Central memory CD4-positive, alpha-beta T cell (primary cell): ENCODE data around the gene MYOF.

Experiments
- DNase-seq: peaks from one replicate; pipeline ENCODE4 v3.0.0; 2022
- total RNA-seq, 3 experiments: gene quantifications; one replicate each; lab custom pipeline; 2026; lab: John Stamatoyannopoulos, UW

The MYOF gene
- 0 to 82.9 (median 0.77) reads per million in 3 experiments for total RNA-seq

GRCh38 chr10:93482145-93482834 is at the start of gene MYOF:
Gene MYOF (minus strand): TSS chr10:93482334. CDS start chr10:93482194, 140 bp downstream.
- DNase-seq = peak; percentile 53

GRCh38 chr10:93518531-93518930 is 36.4 kb upstream of the MYOF start:
- DNase-seq = no peak

- DNase-seq = no peak
Observed at GRCh38 chr10:93516006-93516380, 33.9 kb upstream of the MYOF start.

GRCh38 chr10:93515071-93516005 is 33.2 kb upstream of the MYOF start:
- no peak for DNase-seq

- DNase-seq = no peak
Observed at GRCh38 chr10:93514521-93514920, 32.4 kb upstream of the MYOF start.

- DNase-seq = no peak
Observed at GRCh38 chr10:93513091-93513490, 31.0 kb upstream of the MYOF start.

- DNase-seq = no peak
Observed at GRCh38 chr10:93512565-93512964, 30.4 kb upstream of the MYOF start.

GRCh38 chr10:93509816-93510215 is 27.7 kb upstream of the MYOF start:
- no peak for DNase-seq

- no peak for DNase-seq
Observed at GRCh38 chr10:93505075-93505474, 22.9 kb upstream of the MYOF start.

- no peak for DNase-seq
Observed at GRCh38 chr10:93503075-93503474, 20.9 kb upstream of the MYOF start.

GRCh38 chr10:93501650-93502049 is 19.5 kb upstream of the MYOF start:
- DNase-seq = no peak

- no peak for DNase-seq
Observed at GRCh38 chr10:93498166-93498565, 16.0 kb upstream of the MYOF start.

GRCh38 chr10:93496322-93497041 is 14.3 kb upstream of the MYOF start, which contains the start of gene CEP55:
Gene CEP55 (plus strand): TSS chr10:93496612. CDS start chr10:93500052, 3,440 bp downstream.
- peak; percentile 93 for DNase-seq

GRCh38 chr10:93495654-93496321 is 13.7 kb upstream of the MYOF start:
- no peak for DNase-seq

- no peak for DNase-seq
Observed at GRCh38 chr10:93494494-93494893, 12.4 kb upstream of the MYOF start.

GRCh38 chr10:93493162-93493561 is 11.0 kb upstream of the MYOF start:
- DNase-seq = no peak

- DNase-seq = no peak
Observed at GRCh38 chr10:93491602-93492121, 9.5 kb upstream of the MYOF start.

GRCh38 chr10:93488956-93489528 is 6.9 kb upstream of the MYOF start:
- no peak for DNase-seq

GRCh38 chr10:93485690-93486089 is 3.6 kb upstream of the MYOF start:
- no peak for DNase-seq

GRCh38 chr10:93481637-93482144 is 443 bp downstream of the MYOF start:
- DNase-seq = no peak

- no peak for DNase-seq
Observed at GRCh38 chr10:93478873-93479272, 3.3 kb downstream of the MYOF start.

GRCh38 chr10:93476756-93477155 is 5.4 kb downstream of the MYOF start:
- no peak for DNase-seq
